Activated naive CD8-positive, alpha-beta T cell (primary cell): ENCODE measurements around the gene CFTR.
"Not testable (repeated sequence)": the region's sequence is repeated elsewhere in the genome, so short reads cannot be mapped to it uniquely, and the experiment has no call there.

Experiments
- H3K27ac Mint-ChIP-seq: one replicate; pipeline ENCODE4 v1.8.0; 2021; ENCODE audit warnings: mixed read lengths
- H3K27me3 Mint-ChIP-seq: one replicate; pipeline ENCODE4 v1.8.0; 2021; ENCODE audit warnings: mixed read lengths
- H3K36me3 Mint-ChIP-seq: one replicate; pipeline ENCODE4 v1.8.0; 2021; ENCODE audit warnings: mixed read lengths
- H3K4me1 Mint-ChIP-seq: one replicate; pipeline ENCODE4 v1.8.0; 2021; ENCODE audit warnings: low read depth, mixed read lengths
- H3K4me3 Mint-ChIP-seq: one replicate; pipeline ENCODE4 v1.8.0; 2021; ENCODE audit warnings: mild to moderate bottlenecking, mixed read lengths
- H3K9me3 Mint-ChIP-seq: one replicate; pipeline ENCODE4 v1.8.0; 2021; ENCODE audit warnings: low read depth, mixed read lengths

The CFTR gene

DNA sequence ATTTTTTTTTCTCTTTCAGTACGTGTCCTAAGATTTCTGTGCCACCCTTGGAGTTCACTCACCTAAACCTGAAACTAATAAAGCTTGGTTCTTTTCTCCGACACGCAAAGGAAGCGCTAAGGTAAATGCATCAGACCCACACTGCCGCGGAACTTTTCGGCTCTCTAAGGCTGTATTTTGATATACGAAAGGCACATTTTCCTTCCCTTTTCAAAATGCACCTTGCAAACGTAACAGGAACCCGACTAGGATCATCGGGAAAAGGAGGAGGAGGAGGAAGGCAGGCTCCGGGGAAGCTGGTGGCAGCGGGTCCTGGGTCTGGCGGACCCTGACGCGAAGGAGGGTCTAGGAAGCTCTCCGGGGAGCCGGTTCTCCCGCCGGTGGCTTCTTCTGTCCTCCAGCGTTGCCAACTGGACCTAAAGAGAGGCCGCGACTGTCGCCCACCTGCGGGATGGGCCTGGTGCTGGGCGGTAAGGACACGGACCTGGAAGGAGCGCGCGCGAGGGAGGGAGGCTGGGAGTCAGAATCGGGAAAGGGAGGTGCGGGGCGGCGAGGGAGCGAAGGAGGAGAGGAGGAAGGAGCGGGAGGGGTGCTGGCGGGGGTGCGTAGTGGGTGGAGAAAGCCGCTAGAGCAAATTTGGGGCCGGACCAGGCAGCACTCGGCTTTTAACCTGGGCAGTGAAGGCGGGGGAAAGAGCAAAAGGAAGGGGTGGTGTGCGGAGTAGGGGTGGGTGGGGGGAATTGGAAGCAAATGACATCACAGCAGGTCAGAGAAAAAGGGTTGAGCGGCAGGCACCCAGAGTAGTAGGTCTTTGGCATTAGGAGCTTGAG, at the start of gene CFTR:
Gene CFTR, plus strand, starts transcription at position 801 of the 830 bp plus-strand sequence. CDS start 70 bp downstream, outside the sequence.
- Mint-ChIP-seq H3K27me3 (peaks cover 14% of the 10 kb centered on the region), H3K4me3 (no peak within 1 kb of the TSS), H3K4me1 (peaks cover 4% of the 10 kb centered on the region), H3K27ac (no peak within 1 kb of the TSS), H3K9me3 (no peaks in the 10 kb centered on the region), H3K36me3 (no peaks in the 10 kb centered on the region)

- Mint-ChIP-seq H3K9me3 (no peaks in the 10 kb centered on the region), H3K27ac (no peak overlapping the region), H3K36me3 (no peaks in the 10 kb centered on the region), H3K4me1 (no peaks in the 10 kb centered on the region), H3K4me3 (no peak overlapping the region), H3K27me3 (no peaks in the 10 kb centered on the region)
These were observed 44.3 kb upstream of the CFTR start for GRCh38 chr7:117435475-117436043.

- Mint-ChIP-seq H3K4me1 (no peaks in the 10 kb centered on the region), H3K4me3 (no peak overlapping the region), H3K36me3 (no peaks in the 10 kb centered on the region), H3K27me3 (peaks cover 1% of the 10 kb centered on the region), H3K9me3 (peaks cover 2% of the 10 kb centered on the region), H3K27ac (no peak overlapping the region)
These were observed 35.2 kb upstream of the CFTR start for GRCh38 chr7:117444646-117445045.

- Mint-ChIP-seq H3K27ac (no peak overlapping the region), H3K27me3 (peaks cover 1% of the 10 kb centered on the region), H3K4me3 (no peak overlapping the region), H3K4me1 (no peaks in the 10 kb centered on the region), H3K9me3 (peaks cover 6% of the 10 kb centered on the region), H3K36me3 (no peaks in the 10 kb centered on the region)
These were observed 34.6 kb upstream of the CFTR start for GRCh38 chr7:117445206-117445605.

GRCh38 chr7:117446220-117446815, 33.5 kb upstream of the CFTR start:
- Mint-ChIP-seq H3K4me3 (no peak overlapping the region), H3K4me1 (no peaks in the 10 kb centered on the region), H3K27ac (no peak overlapping the region), H3K27me3 (peaks cover 2% of the 10 kb centered on the region), H3K36me3 (no peaks in the 10 kb centered on the region), H3K9me3 (peaks cover 16% of the 10 kb centered on the region)

GRCh38 chr7:117448655-117449054, 31.2 kb upstream of the CFTR start:
- no peaks in the 10 kb centered on the region for H3K4me1 Mint-ChIP-seq
- no peak overlapping the region for H3K27ac Mint-ChIP-seq
- no peak overlapping the region for H3K4me3 Mint-ChIP-seq
- H3K9me3 Mint-ChIP-seq = peaks cover 22% of the 10 kb centered on the region
- no peaks in the 10 kb centered on the region for H3K36me3 Mint-ChIP-seq
- peaks cover 3% of the 10 kb centered on the region for H3K27me3 Mint-ChIP-seq

GRCh38 chr7:117458977-117459583, 20.7 kb upstream of the CFTR start:
- H3K4me1 Mint-ChIP-seq = no peaks in the 10 kb centered on the region
- H3K27ac Mint-ChIP-seq = no peak overlapping the region
- H3K36me3 Mint-ChIP-seq = no peaks in the 10 kb centered on the region

GRCh38 chr7:117459735-117460134, 20.1 kb upstream of the CFTR start:
- Mint-ChIP-seq H3K4me3 (no peak overlapping the region), H3K4me1 (no peaks in the 10 kb centered on the region), H3K9me3 (no peaks in the 10 kb centered on the region), H3K36me3 (no peaks in the 10 kb centered on the region), H3K27ac (no peak overlapping the region), H3K27me3 (peaks cover 1% of the 10 kb centered on the region)

More at GRCh38 chr7:117458977-117459583, 20.7 kb upstream of the CFTR start:
- Mint-ChIP-seq H3K9me3 (no peaks in the 10 kb centered on the region), H3K4me3 (no peak overlapping the region), H3K27me3 (peaks cover 1% of the 10 kb centered on the region)

- not testable (repeated sequence) for H3K27me3 Mint-ChIP-seq, H3K27ac Mint-ChIP-seq, H3K36me3 Mint-ChIP-seq, H3K4me1 Mint-ChIP-seq, H3K9me3 Mint-ChIP-seq, H3K4me3 Mint-ChIP-seq
These were observed 19.0 kb upstream of the CFTR start for GRCh38 chr7:117460815-117461214.

- Mint-ChIP-seq H3K27me3 (no peaks in the 10 kb centered on the region), H3K36me3 (no peaks in the 10 kb centered on the region), H3K27ac (no peak overlapping the region), H3K9me3 (no peaks in the 10 kb centered on the region), H3K4me3 (no peak overlapping the region), H3K4me1 (no peaks in the 10 kb centered on the region)
These were observed 11.7 kb upstream of the CFTR start for GRCh38 chr7:117468174-117468573.

DNA sequence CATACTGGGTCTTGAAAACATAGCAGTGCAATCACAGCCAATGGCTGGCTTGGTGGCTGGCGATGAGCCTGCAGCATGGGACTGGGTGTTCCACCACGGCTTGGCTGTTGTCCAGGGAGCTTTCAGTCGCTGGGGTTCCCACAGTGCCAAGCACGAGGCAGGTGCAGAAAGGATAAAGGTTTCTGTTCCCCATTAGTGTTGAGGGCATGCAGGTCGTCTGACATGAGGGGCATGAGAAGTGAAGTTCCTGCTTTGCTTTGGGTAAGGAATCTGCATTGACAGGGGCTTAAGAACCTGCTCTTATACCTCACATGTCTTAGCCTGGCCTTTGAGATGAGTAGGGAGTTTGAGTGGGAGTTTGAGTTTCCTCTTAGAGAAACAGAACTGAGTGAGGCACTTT, 9.0 kb upstream of the CFTR start:
- Mint-ChIP-seq H3K27ac (no peak overlapping the region), H3K27me3 (no peaks in the 10 kb centered on the region), H3K4me1 (no peaks in the 10 kb centered on the region), H3K4me3 (no peak overlapping the region), H3K9me3 (no peaks in the 10 kb centered on the region), H3K36me3 (no peaks in the 10 kb centered on the region)

GRCh38 chr7:117472335-117472734, 7.5 kb upstream of the CFTR start:
- no peak overlapping the region for H3K4me3 Mint-ChIP-seq
- no peak overlapping the region for H3K27ac Mint-ChIP-seq
- peaks cover 1% of the 10 kb centered on the region for H3K27me3 Mint-ChIP-seq
- no peaks in the 10 kb centered on the region for H3K9me3 Mint-ChIP-seq
- no peaks in the 10 kb centered on the region for H3K4me1 Mint-ChIP-seq
- H3K36me3 Mint-ChIP-seq = no peaks in the 10 kb centered on the region

- H3K36me3 Mint-ChIP-seq = no peaks in the 10 kb centered on the region
- no peaks in the 10 kb centered on the region for H3K9me3 Mint-ChIP-seq
- peaks cover 11% of the 10 kb centered on the region for H3K27me3 Mint-ChIP-seq
- H3K4me3 Mint-ChIP-seq = no peak overlapping the region
- peaks cover 4% of the 10 kb centered on the region for H3K4me1 Mint-ChIP-seq
- no peak overlapping the region for H3K27ac Mint-ChIP-seq
These were observed 3.1 kb upstream of the CFTR start for GRCh38 chr7:117476557-117477215.

DNA sequence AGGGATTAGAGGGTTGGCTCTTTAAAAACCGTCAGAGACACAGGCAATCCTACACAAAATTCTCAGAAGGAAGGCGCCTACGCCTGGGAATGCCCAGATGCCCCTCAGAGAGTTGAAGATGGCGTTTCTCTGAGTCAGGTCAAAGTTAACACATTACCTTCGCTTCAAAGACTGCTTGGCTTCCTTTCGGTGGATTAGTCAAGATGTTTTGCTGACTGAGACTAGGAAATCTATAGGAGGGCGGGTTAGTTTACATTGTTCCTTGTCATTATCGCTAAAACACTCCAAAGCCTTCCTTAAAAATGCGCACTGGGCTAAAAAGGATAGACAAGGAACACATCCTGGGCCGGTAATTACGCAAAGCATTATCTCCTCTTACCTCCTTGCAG, 995 bp upstream of the CFTR start:
- H3K4me1 Mint-ChIP-seq = peaks cover 4% of the 10 kb centered on the region
- H3K27ac Mint-ChIP-seq = no peak overlapping the region
- H3K27me3 Mint-ChIP-seq = peaks cover 14% of the 10 kb centered on the region
- H3K4me3 Mint-ChIP-seq = no peak overlapping the region
- no peaks in the 10 kb centered on the region for H3K36me3 Mint-ChIP-seq
- no peaks in the 10 kb centered on the region for H3K9me3 Mint-ChIP-seq

DNA sequence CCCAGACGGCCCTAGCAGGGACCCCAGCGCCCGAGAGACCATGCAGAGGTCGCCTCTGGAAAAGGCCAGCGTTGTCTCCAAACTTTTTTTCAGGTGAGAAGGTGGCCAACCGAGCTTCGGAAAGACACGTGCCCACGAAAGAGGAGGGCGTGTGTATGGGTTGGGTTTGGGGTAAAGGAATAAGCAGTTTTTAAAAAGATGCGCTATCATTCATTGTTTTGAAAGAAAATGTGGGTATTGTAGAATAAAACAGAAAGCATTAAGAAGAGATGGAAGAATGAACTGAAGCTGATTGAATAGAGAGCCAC, 184 bp downstream of the CFTR start:
- Mint-ChIP-seq H3K27ac (no peak overlapping the region), H3K36me3 (no peaks in the 10 kb centered on the region), H3K9me3 (no peaks in the 10 kb centered on the region), H3K4me3 (no peak overlapping the region), H3K27me3 (peaks cover 14% of the 10 kb centered on the region), H3K4me1 (peaks cover 4% of the 10 kb centered on the region)
